Subcutaneous adipose tissue (tissue), 4 donors: Measurements from ENCODE around the gene STX1A. TPM values are rescaled to one million over a fixed set of nuclear protein-coding genes. Genes with fewer than 3 reads are reported as not detected.

Experiments used
- CTCF ChIP-seq: fragments of 450-650 bp; IDR thresholded peaks from one replicate; pipeline ENCODE4 v1.5.1; 2016; ENCODE audit warnings: low read depth, mild to moderate bottlenecking, control low read depth, antibody characterized with exemption, moderate library complexity
- total RNA-seq, 4 donors: library from RNA; depleted of rRNA; stranded (reverse); fragments of >200 nt; gene quantifications; one replicate each; pipeline ENCODE4 v1.1.0, GENCODE V29; 2016

The STX1A gene
- total RNA-seq, 4 donors from 2014 or later = 2.2 to 12.2 (median 3.4) TPM

DNA sequence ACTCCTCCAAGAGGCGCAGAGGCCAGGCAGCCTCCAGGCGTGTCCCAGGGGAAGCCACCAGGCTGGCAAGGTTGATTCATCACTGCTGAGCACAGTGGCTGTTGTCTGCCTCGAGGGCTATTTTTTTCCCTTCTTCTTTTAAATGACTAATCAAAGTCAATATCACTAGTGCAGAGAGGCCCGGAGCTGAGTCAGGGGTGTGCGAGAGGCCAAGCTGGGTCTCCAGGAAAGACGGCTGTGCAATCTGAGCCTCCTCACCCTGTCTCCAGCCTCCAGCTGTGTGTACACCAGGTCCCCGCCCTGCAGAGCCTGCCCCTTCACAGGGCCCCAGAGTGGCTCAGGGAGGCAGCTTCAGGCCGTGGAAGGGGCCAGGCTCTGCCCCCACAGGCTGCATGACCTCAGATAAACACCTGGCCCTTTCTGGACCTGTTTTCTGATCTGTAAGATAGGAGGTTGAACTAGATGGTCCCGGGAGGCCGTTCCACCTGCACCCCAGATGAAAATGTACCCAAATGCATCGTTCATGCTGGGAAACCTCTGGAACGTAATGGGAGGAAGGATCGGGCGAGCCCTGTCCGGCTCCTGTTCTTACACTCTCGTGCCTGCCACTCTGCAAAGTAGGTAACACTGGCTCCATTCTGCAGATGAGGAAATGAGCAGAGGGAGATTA lies 3.7 kb downstream of the STX1A start:
- no peak for TF ChIP-seq CTCF

- TF ChIP-seq CTCF = no peak
These were observed 6.7 kb downstream of the STX1A start for GRCh38 chr7:73712773-73713172.

- no peak for TF ChIP-seq CTCF
These were observed 10.4 kb downstream of the STX1A start for GRCh38 chr7:73708961-73709549.

GRCh38 chr7:73707045-73707631 lies 12.3 kb downstream of the STX1A start:
- TF ChIP-seq CTCF = no peak

- no peak for TF ChIP-seq CTCF
These were observed 13.1 kb downstream of the STX1A start for GRCh38 chr7:73706126-73707044.

DNA sequence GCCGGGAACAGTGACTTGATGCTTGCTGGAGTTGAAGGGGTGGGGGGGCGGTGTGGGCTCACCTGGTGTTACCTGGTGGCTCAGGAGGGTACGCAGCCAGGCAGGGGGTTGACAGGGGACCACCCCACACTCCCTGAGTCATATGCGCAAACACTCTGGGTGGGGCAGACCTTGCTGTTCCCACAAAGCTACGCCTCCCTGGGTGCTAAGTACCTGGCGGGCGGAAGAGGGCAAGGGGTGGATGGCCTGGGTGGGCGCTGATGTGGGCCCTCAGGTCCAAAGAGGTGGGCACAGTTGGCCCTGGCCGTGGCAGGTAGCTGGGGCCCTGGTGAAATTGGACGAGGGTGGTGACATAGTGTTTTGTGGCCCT lies 13.9 kb downstream of the STX1A start:
- no peak for TF ChIP-seq CTCF
